Epithelial cell of proximal tubule (primary cell): ENCODE measurements around the gene SNED1. TPM values are rescaled to one million over a fixed set of nuclear protein-coding genes. Genes with fewer than 3 reads are reported as not detected.

Experiments
- DNase-seq: peaks from one replicate; pipeline ENCODE4 v3.0.0-alpha.2; 2011; ENCODE audit warnings: low read depth
- H3K4me3 ChIP-seq: 2 replicates; pipeline ENCODE4 v1.5.1; 2011; ENCODE audit warnings: low read depth, mild to moderate bottlenecking, low read length
- total RNA-seq: library from RNA; depleted of rRNA; stranded (reverse); fragments of >200 nt; gene quantifications from 2 replicates; pipeline ENCODE4 v1.2.3, GENCODE V29; 2015
- TF ChIP-seq, protein P1 (sequence below): conservative IDR thresholded peaks from 2 replicates; pipeline ENCODE4 v1.5.1; 2012; ENCODE audit warnings: low read depth, mild to moderate bottlenecking, low read length

Gene SNED1
- total RNA-seq, 1 donor from 2014 or later, result 0.29 TPM

DNA sequence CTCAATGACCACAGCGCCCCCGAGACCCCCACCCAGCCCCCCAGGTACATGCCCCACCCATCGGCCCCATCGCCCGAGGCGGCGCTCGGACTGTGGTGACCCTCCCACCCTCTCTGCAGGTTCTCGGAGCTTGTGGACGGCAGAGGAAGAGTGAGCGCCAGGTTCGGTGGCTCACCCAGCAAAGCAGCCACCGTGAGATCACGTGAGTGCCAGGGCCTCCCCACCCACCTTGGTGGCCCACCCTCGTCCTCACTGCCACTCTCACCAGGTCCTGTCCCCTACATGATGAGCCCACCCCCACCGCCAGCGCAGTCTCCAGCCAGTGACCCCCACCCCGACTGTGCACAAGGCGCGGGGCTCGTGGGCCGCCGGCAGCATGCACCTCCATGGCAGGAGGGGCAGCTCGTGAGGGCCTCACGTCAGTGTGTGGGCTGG is 73.3 kb downstream of the SNED1 start:
- H3K4me3 ChIP-seq, result no peak overlapping the region
- no peak for DNase-seq
- TF ChIP-seq, protein P1, sequence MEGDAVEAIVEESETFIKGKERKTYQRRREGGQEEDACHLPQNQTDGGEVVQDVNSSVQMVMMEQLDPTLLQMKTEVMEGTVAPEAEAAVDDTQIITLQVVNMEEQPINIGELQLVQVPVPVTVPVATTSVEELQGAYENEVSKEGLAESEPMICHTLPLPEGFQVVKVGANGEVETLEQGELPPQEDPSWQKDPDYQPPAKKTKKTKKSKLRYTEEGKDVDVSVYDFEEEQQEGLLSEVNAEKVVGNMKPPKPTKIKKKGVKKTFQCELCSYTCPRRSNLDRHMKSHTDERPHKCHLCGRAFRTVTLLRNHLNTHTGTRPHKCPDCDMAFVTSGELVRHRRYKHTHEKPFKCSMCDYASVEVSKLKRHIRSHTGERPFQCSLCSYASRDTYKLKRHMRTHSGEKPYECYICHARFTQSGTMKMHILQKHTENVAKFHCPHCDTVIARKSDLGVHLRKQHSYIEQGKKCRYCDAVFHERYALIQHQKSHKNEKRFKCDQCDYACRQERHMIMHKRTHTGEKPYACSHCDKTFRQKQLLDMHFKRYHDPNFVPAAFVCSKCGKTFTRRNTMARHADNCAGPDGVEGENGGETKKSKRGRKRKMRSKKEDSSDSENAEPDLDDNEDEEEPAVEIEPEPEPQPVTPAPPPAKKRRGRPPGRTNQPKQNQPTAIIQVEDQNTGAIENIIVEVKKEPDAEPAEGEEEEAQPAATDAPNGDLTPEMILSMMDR, result no peak

DNA sequence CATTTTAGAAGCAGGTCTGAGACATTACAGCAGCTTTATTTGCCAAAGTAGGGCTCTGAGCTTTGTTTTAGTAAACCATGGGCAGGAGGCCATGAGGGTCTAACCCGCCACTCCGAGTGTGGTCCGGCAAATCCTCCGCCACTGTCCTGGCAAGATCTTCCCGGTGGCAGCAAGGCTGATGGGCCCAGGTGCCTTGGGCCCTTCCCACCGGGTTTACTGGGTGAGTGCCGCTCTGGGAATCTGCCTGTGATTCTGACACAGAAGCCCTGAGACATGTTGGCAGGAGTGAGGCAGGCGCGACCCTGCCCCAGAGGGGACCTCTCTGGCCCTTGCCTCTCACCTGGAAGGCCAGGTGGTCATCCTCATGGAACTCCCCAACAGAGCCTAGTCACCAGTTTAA is 73.7 kb downstream of the SNED1 start:
- no peak overlapping the region for H3K4me3 ChIP-seq
- TF ChIP-seq, protein P1, result no peak
- DNase-seq, result no peak

DNA sequence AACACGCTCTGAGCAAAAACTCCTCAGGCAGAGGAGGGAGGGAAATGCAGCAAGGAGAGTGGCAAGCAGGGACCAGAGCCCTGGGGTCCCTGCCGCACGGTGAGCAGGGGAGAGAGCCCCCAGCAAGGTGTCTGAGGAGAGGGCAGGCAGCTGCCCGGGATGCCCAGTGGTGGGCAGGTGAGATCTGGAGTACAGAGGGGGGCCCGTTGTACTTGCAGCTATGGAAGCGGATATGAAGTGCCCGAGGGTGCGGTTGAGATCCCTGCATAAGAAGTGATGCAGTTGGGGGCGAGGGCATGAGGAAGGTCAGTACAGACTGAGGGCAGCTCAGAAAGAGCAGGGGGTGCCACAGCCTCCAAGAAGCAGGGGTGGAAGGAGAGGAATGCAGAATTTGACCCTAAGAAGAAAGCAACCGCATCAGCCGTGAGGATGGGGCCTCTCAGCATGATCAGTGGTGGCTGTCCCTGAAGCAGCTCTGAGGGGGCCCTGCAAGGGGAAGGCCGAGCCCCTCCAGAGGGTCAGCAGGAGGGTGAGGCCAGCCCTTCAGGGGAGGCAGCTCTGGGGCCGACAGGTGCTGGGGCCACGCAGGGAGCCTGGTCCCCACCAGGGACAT is 74.2 kb downstream of the SNED1 start:
- TF ChIP-seq, protein P1, result no peak
- no peak for DNase-seq
- no peak overlapping the region for H3K4me3 ChIP-seq

- TF ChIP-seq, protein P1, result no peak
- no peak overlapping the region for H3K4me3 ChIP-seq
- no peak for DNase-seq
Observed at GRCh38 chr2:241073166-241074064, 75.0 kb downstream of the SNED1 start.

DNA sequence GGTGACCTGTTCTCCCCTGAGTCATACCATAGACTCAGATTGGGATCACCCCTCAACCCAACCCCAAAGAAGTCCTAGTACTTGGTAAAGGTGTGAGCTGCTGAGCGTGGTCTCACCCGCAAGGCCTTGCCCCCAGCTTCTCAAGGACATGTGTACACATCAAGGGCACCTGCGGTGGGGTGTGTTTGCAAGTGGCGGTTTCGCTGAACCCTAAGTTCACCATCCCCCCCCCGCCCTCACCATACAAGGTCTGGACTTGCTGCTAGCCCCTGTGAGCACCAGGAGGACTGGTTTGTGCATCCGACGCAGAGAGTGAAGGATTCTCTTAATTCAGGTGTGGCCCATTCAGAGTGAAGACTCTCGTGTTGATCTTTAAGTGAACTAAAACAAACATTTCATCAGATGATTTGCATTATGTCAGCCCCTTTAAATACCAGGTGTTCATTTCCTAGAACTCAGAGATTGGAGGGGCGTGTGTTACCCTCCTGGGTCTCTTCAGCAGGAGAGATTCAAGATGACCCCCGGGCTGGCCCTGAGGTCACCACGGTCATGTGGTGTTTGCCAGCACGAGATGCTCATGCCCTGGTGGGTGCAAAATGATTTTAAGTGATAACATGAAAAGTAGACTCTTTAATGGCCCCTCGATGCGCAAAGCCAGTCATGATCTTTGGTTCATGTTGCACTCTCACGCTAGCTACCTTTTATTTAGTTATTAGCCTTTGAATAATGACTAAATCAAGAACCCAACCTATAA is 75.8 kb downstream of the SNED1 start:
- TF ChIP-seq, protein P1, result no peak
- no peak for DNase-seq
- H3K4me3 ChIP-seq, result no peak overlapping the region

- no peak for DNase-seq
Observed at GRCh38 chr2:241074901-241075540, 76.6 kb downstream of the SNED1 start.

More at GRCh38 chr2:241074901-241075540, 76.6 kb downstream of the SNED1 start:
- TF ChIP-seq, protein P1, result no peak
- H3K4me3 ChIP-seq, result no peak overlapping the region
